GM21528 (cell line): ENCODE data around the gene DPEP1.
"Not testable (repeated sequence)": the region's sequence is repeated elsewhere in the genome, so short reads cannot be mapped to it uniquely, and the experiment has no call there.

Source experiments
- ATAC-seq: cut with Tn5 transposase; IDR thresholded peaks from one replicate; pipeline ENCODE4 v1.9.1; 2021; ENCODE audit warnings: mild to moderate bottlenecking, moderate library complexity; ENCODE audit not compliant: unreplicated experiment, low FRiP score

The DPEP1 gene

GRCh38 chr16:89615596-89616090 is 2.2 kb downstream of the DPEP1 start:
- ATAC-seq: no peak

GRCh38 chr16:89616623-89617022 is 3.2 kb downstream of the DPEP1 start:
- ATAC-seq: no peak

- no peak for ATAC-seq
Measured at GRCh38 chr16:89617036-89617435, 3.6 kb downstream of the DPEP1 start.

GRCh38 chr16:89618109-89618998 is 4.9 kb downstream of the DPEP1 start:
- no peak for ATAC-seq

- no peak for ATAC-seq
Measured at GRCh38 chr16:89619840-89620239, 6.4 kb downstream of the DPEP1 start.

GRCh38 chr16:89620406-89620841 is 7.0 kb downstream of the DPEP1 start:
- ATAC-seq: no peak

GRCh38 chr16:89621136-89621697 is 7.8 kb downstream of the DPEP1 start:
- ATAC-seq: no peak

- no peak for ATAC-seq
Measured at GRCh38 chr16:89621698-89622409, 8.4 kb downstream of the DPEP1 start.

GRCh38 chr16:89623511-89624261 is 10.2 kb downstream of the DPEP1 start:
- ATAC-seq: no peak

- no peak for ATAC-seq
Measured at GRCh38 chr16:89624777-89625761, 11.6 kb downstream of the DPEP1 start.

GRCh38 chr16:89629827-89630610 is 16.6 kb downstream of the DPEP1 start:
- no peak for ATAC-seq

- ATAC-seq: no peak
Measured at GRCh38 chr16:89633064-89633631, 19.7 kb downstream of the DPEP1 start.

- not testable (repeated sequence) for ATAC-seq
Measured at GRCh38 chr16:89634463-89635385, 21.3 kb downstream of the DPEP1 start.

- ATAC-seq: no peak
Measured at GRCh38 chr16:89636663-89637062, 23.2 kb downstream of the DPEP1 start.

- ATAC-seq: no peak
Measured at GRCh38 chr16:89637379-89637778, 23.9 kb downstream of the DPEP1 start.

- no peak for ATAC-seq
Measured at GRCh38 chr16:89638455-89638854, 25.0 kb downstream of the DPEP1 start.

- ATAC-seq: no peak
Measured at GRCh38 chr16:89639385-89639784, 25.9 kb downstream of the DPEP1 start.
